SK-N-MC (cell line): ENCODE measurements around the gene SBSN.

Experiments
- DNase-seq: peaks from one replicate; pipeline ENCODE4 v3.0.0-alpha.2; 2011; ENCODE audit warnings: low read depth, low spot score
- H3K27ac ChIP-seq: fragments of 200-600 bp; sonication (generic); 2 replicates; pipeline ENCODE4 v1.5.1; 2016; ENCODE audit warnings: mixed run types
- H3K36me3 ChIP-seq: fragments of 200-600 bp; sonication (generic); 2 replicates; pipeline ENCODE4 v1.6.1; 2017; ENCODE audit warnings: antibody characterized with exemption, low read length, mixed read lengths; ENCODE audit not compliant: insufficient read depth
- H3K4me3 ChIP-seq: fragments of 200-600 bp; sonication (generic); 2 replicates; pipeline ENCODE4 v1.5.1; 2016
- H3K9ac ChIP-seq: fragments of 200-600 bp; sonication (generic); 2 replicates; pipeline ENCODE4 v1.8.0; 2017; ENCODE audit warnings: mixed run types, mixed read lengths; ENCODE audit not compliant: insufficient read length
- H3K9me3 ChIP-seq: fragments of 200-600 bp; sonication (generic); 2 replicates; pipeline ENCODE4 v1.6.1; 2017; ENCODE audit warnings: low read depth, mild to moderate bottlenecking, antibody characterized with exemption, low read length, moderate library complexity, mixed read lengths
- EZH2 ChIP-seq: fragments of 200-600 bp; sonication (generic); IDR thresholded peaks from one replicate; pipeline ENCODE4 v1.6.1; 2017; ENCODE audit warnings: antibody characterized with exemption
- FOXP2 ChIP-seq: optimal IDR thresholded peaks from 2 replicates; pipeline ENCODE3; 2011; ENCODE audit warnings: mild to moderate bottlenecking, moderate library complexity; ENCODE audit not compliant: insufficient read depth; ENCODE audit errors: extremely low read length, control extremely low read depth
- POLR2AphosphoS5 ChIP-seq: IDR thresholded peaks from 2 replicates; pipeline ENCODE4 v1.6.1; 2012; ENCODE audit warnings: mild to moderate bottlenecking, low read depth, low read length, borderline replicate concordance

The SBSN gene

GRCh38 chr19:35556025-35556590 lies 28.0 kb upstream of the SBSN start:
- Histone ChIP-seq H3K9me3 (no peaks in the 10 kb centered on the region), H3K36me3 (no peaks in the 10 kb centered on the region), H3K27ac (no peak overlapping the region), H3K4me3 (no peak overlapping the region), H3K9ac (no peak overlapping the region)
- TF ChIP-seq FOXP2 (no peak), POLR2AphosphoS5 (no peak), EZH2 (no peak)
- no peak for DNase-seq

DNA sequence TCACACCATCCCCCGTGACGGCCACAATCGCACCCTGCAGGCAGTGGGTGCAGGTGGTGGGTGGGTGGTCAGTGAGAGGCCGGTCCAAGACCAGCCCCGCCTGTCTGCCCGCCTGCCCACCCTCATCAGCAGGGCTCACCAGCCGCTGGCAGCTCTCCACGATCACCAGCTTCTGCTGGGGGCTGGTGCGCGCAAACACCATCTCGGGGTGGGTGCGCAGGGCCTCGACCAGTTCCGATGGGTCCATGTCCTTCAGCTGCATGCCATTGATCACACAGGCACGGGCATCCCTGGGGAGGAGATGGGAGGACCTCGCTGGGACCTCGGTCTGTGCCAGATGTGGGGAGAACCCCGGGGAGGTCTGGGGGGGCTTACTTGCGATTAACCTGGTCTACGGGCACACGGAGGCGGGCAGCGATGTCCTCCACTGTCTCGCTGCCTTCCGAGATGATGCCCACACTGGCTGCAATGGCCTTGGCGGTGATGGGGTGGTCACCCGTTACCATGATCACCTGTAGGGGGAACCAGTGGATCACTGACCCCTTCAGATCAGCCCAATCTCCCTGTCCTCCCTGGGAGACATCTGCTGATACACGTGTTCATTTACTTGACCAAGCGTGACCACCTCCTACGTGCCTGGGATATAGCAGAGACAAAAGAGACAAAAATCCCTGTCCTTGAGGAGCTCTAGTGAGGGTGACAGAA lies 27.3 kb upstream of the SBSN start:
- no peak overlapping the region for H3K27ac ChIP-seq
- H3K9me3 ChIP-seq, result no peaks in the 10 kb centered on the region
- no peak overlapping the region for H3K4me3 ChIP-seq
- no peak overlapping the region for H3K9ac ChIP-seq
- TF ChIP-seq EZH2 (no peak), POLR2AphosphoS5 (no peak)
- no peak for DNase-seq
- H3K36me3 ChIP-seq, result no peaks in the 10 kb centered on the region

DNA sequence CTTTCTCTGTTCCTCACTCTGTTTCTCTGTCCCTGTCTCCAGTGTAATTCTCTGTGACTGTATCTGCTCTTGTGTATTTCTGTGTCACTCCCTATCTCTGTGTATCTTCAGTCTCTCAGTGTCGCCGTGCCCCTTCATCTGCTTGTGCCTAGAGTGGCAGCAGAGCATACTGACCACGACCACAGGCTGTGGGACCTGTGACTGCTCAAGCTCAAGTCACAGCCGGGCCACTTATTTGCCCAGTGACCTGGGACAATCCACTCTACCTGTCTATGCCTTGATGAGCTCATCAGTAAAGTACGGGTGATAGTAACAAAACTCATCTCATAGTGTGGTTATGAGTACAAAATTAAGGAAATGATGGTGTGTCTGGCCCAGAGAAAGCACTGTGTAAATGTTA lies 26.0 kb upstream of the SBSN start:
- Histone ChIP-seq H3K36me3 (no peaks in the 10 kb centered on the region), H3K4me3 (no peak overlapping the region), H3K9me3 (no peaks in the 10 kb centered on the region), H3K27ac (no peak overlapping the region), H3K9ac (no peak overlapping the region)
- TF ChIP-seq EZH2 (no peak), POLR2AphosphoS5 (no peak), FOXP2 (no peak)
- no peak for DNase-seq

- H3K27ac ChIP-seq, result no peak overlapping the region
- no peak overlapping the region for H3K4me3 ChIP-seq
- no peaks in the 10 kb centered on the region for H3K9me3 ChIP-seq
- H3K9ac ChIP-seq, result no peak overlapping the region
- no peak for TF ChIP-seq FOXP2
- no peak for TF ChIP-seq EZH2
- TF ChIP-seq POLR2AphosphoS5, result no peak
- no peak for DNase-seq
- no peaks in the 10 kb centered on the region for H3K36me3 ChIP-seq
These were observed 25.4 kb upstream of the SBSN start for GRCh38 chr19:35553385-35554000.

DNA sequence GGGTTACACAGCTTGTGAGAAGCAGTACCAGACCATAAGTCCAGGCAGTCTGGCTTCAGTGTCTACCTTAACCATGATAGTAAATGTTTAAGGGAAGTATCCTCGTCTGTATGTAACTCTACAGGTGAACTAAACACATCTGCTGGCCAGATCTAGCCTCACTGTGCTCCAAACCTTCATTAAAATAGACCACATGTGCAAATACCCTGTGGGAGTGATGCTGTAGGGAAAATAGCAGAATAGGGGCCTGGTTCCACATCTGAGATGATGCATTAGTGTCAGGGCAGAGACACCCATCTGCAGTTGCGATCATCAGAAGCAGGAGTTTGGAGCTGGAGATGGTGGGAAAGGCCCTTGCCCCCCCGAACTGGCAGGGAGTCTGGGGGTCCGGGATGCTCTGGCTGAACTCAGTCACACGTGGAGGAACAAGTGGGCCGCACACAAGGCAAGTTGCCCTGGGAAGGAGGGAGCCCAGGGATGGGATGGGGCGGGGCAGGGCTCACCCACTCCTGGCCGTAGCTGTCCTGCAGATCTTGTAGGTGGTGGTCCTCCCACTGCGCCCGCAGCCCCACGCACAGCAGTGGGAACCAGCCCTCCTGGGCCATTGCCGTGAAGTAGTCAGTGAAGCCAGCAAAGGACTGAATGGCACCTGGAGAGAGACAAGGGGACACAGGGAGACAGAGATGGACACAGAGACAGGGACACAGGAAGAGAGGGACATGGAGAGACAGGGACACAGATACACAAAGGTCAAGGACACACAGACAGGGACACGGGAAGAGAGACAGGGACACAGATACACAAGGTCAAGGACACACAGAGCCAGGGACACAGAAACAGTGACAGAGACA lies 24.6 kb upstream of the SBSN start:
- no peak for TF ChIP-seq POLR2AphosphoS5
- no peak for TF ChIP-seq FOXP2
- no peak for TF ChIP-seq EZH2
- Histone ChIP-seq H3K36me3 (no peaks in the 10 kb centered on the region), H3K27ac (no peak overlapping the region), H3K4me3 (no peak overlapping the region), H3K9me3 (no peaks in the 10 kb centered on the region), H3K9ac (no peak overlapping the region)
- no peak for DNase-seq

DNA sequence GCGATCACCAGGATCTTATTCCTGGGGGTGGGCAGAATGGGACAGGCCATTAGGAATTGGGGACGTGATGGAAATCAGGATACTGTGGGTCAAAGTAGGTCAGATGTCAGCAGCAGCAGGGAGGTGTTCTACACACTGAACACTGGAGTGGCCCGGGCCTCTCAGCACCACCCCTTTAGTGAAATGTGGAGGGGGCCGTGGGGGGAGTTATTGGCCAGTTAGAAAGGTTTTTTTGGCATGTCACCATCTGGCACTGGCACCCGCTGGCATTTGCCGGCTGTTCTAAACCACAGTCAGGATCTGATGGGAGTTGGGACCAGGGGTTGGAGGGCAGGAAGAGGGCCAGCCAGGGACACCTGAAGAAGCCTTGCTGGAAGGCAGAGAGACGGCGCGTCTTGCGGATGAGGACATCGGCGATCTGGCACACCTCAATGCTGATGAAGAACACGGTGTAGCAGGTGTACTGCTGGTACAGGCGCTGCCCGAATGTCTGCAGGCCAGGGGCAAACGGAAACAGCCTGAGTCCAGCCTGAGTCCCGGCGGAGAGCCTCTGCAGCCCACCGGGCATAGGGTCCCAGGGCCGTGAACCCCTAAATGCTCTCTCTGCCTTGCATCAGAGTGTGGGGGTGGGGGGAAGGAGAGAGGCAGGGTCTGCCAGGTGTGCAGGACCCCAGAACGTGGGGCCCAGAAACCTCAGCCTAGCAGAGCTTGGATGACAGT lies 23.1 kb upstream of the SBSN start:
- H3K27ac ChIP-seq, result no peak overlapping the region

DNA sequence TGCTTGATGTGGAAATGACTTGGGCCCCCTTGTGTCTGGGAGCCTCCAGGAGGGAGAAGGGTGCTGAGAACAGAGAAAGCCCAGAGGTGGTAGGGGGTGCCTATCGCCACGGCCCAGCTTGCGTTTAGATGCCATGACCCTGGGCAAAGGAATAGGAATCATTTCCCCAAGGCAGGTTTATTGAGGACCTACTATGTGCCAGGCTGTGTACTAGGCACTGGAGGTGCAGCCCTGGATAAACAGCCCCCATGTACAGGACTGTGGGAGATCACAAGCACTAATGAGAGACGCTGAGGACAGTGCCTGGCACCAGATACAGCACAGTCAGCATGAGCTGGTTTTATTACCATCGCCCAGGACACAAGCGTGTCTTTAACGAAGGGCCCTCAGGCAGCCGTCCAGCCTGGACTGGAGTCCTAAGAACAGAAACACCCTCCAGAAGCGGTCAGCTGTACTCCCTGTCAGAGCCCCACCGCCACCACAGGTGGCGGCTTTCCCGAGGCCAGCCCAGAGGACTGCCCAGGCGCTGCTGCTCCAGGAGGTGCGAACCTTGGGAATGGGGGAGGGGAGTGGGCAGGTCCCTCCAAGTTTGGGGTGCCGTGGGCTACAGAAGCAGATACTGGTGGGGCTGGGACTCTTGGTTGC lies 21.9 kb upstream of the SBSN start:
- H3K4me3 ChIP-seq, result no peak overlapping the region
- H3K9me3 ChIP-seq, result no peaks in the 10 kb centered on the region
- no peak for DNase-seq
- no peaks in the 10 kb centered on the region; the same call in 1 of the 2 replicates for H3K36me3 ChIP-seq
- H3K27ac ChIP-seq, result no peak overlapping the region
- no peak overlapping the region for H3K9ac ChIP-seq
- no peak for TF ChIP-seq POLR2AphosphoS5
- no peak for TF ChIP-seq EZH2
- no peak for TF ChIP-seq FOXP2

More for the DNA sequence above, 23.1 kb upstream of the SBSN start:
- Histone ChIP-seq H3K4me3 (no peak overlapping the region), H3K9ac (no peak overlapping the region), H3K9me3 (no peaks in the 10 kb centered on the region), H3K36me3 (no peaks in the 10 kb centered on the region; the same call in 1 of the 2 replicates)
- no peak for DNase-seq
- TF ChIP-seq EZH2 (no peak), POLR2AphosphoS5 (no peak), FOXP2 (no peak)
